HepG2 (cell line): Measurements from ENCODE around the gene CAMK4. TPM values are rescaled to one million over a fixed set of nuclear protein-coding genes. Genes with fewer than 3 reads are reported as not detected.

Experiments
- ATAC-seq: fragments of 200-7000 bp; cut with Tn5 transposase; 3 replicates; pipeline ENCODE4 v1.9.1; 2020; ENCODE audit warnings: mild to moderate bottlenecking, moderate library complexity
- BruUV-seq: library from RNA; stranded (reverse); fragments of 400-500 nt; replicated peaks from 2 replicates; lab custom pipeline; 2021; lab: Mats Ljungman, UMichigan
- CTCF ChIA-PET: fragments of 300-600 bp; formaldehyde crosslinking; extraction: SDS; loops from one replicate; lab custom pipeline; 2021; ENCODE audit warnings: low total read pairs, inconsistent platforms, low intra/inter-chr PET ratio; lab: Yijun Ruan, JAX
- POLR2A ChIA-PET: fragments of 350-600 bp; sonication (Branson Sonifier 250); formaldehyde crosslinking; loops from one replicate; lab custom pipeline; 2020; ENCODE audit warnings: antibody characterized with exemption, inconsistent platforms; lab: Yijun Ruan, JAX
- DNase-seq: peaks from one replicate; pipeline ENCODE4 v3.0.0-alpha.2; 2015; ENCODE audit warnings: low spot score
- FAIRE-seq: peaks from 3 replicates; lab custom pipeline; 2011; peaks lifted over from hg19 to GRCh38; lab: Jason Lieb, UNC
- H2AFZ ChIP-seq: one replicate; pipeline ENCODE4 v1.6.1; 2011; ENCODE audit warnings: low read length, inconsistent platforms
- H3K27ac ChIP-seq: fragments of 300-600 bp; 3 replicates; pipeline ENCODE4 v1.8.0; 2011; ENCODE audit warnings: mixed run types, mild to moderate bottlenecking, mixed read lengths, low read length, inconsistent platforms; ENCODE audit not compliant: insufficient read depth; ENCODE audit errors: extremely low read length
- H3K27me3 ChIP-seq, 2 experiments: fragments of 200-600 bp in 1 of 2; 2 replicates in 1 of 2; 3 replicates in 1 of 2; pipeline versions ENCODE4 v1.6.0 to v1.8.0; 2011; ENCODE audit warnings: low read length in 2 of 2, mild to moderate bottlenecking in 2 of 2, moderate library complexity in 2 of 2, inconsistent platforms in 1 of 2; ENCODE audit not compliant: insufficient read depth in 2 of 2, control insufficient read depth in 1 of 2
- H3K36me3 ChIP-seq, 2 experiments: fragments of 200-600 bp in 1 of 2; replicated peaks in 1 of 2; 2 replicates in 1 of 2; 3 replicates in 1 of 2; pipeline versions ENCODE4 v1.5.1 to v1.8.0; 2011; ENCODE audit warnings: low read length in 2 of 2, inconsistent platforms in 1 of 2; ENCODE audit not compliant: insufficient read depth in 2 of 2, control insufficient read depth in 1 of 2
- H3K4me1 ChIP-seq: 2 replicates; pipeline ENCODE4 v1.5.1; 2012; ENCODE audit warnings: low read length, inconsistent platforms; ENCODE audit not compliant: insufficient read depth
- H3K4me2 ChIP-seq: 2 replicates; pipeline ENCODE4 v1.6.0; 2011; ENCODE audit warnings: low read depth, low read length, inconsistent platforms
- H3K4me3 ChIP-seq, 3 experiments: fragments of 200-600 bp in 1 of 3; sonication (generic), shearing (Covaris generic) in 1 of 3; replicated peaks in 1 of 3; 2 replicates each; pipeline ENCODE4 v1.5.1; 2011 to 2016; ENCODE audit warnings: low read length in 3 of 3, inconsistent platforms in 2 of 3, low read depth in 2 of 3, mild to moderate bottlenecking in 2 of 3, control low read depth in 1 of 3, mixed read lengths in 1 of 3; ENCODE audit not compliant: insufficient read depth in 1 of 3
- H3K79me2 ChIP-seq: one replicate; pipeline ENCODE4 v1.6.1; 2011; ENCODE audit warnings: low read length, inconsistent platforms; ENCODE audit not compliant: insufficient read depth
- H3K9ac ChIP-seq: 2 replicates; pipeline ENCODE4 v1.6.0; 2011; ENCODE audit warnings: mild to moderate bottlenecking, low read depth, low read length, inconsistent platforms; ENCODE audit not compliant: insufficient read depth
- H3K9me3 ChIP-seq: 2 replicates; pipeline ENCODE4 v1.5.1; 2012; ENCODE audit warnings: mild to moderate bottlenecking, low read length
- H4K20me1 ChIP-seq: 2 replicates; pipeline ENCODE4 v1.6.0; 2011; ENCODE audit warnings: inconsistent platforms, mild to moderate bottlenecking, low read length, moderate library complexity; ENCODE audit not compliant: insufficient read depth
- MEIS1 ChIP-seq: sonication (generic); formaldehyde crosslinking; IDR thresholded peaks from 2 replicates; pipeline ENCODE4 v1.9.0; 2021; ENCODE audit warnings: mild to moderate bottlenecking, missing genetic modification reagents, moderate library complexity, borderline replicate concordance
- MTA3 ChIP-seq: sonication (generic); formaldehyde crosslinking; IDR thresholded peaks from 2 replicates; pipeline ENCODE4 v1.4.0; 2020; ENCODE audit warnings: missing genetic modification reagents
- SOX13 ChIP-seq, 3 experiments: fragments of 450-650 bp in 1 of 3; sonication (generic) in 1 of 3; formaldehyde crosslinking in 1 of 3; IDR thresholded peaks in 2 of 3; conservative IDR thresholded peaks in 1 of 3; 2 replicates each; pipeline versions ENCODE4 v1.5.0 to v1.6.1; 2016 to 2020; ENCODE audit warnings: antibody characterized with exemption in 1 of 3, mild to moderate bottlenecking in 1 of 3, missing compliant biosample characterization in 1 of 3, missing genetic modification reagents in 1 of 3, moderate library complexity in 1 of 3
- SRSF9 ChIP-seq: fragments of 200-400 bp; formaldehyde crosslinking; IDR thresholded peaks from 2 replicates; pipeline ENCODE4 v1.6.1; 2018; ENCODE audit warnings: borderline replicate concordance, mild to moderate bottlenecking, low read depth, low read length; ENCODE audit not compliant: insufficient read depth, poor library complexity, severe bottlenecking
- ZNF260 ChIP-seq: sonication (generic); formaldehyde crosslinking; IDR thresholded peaks from 2 replicates; pipeline ENCODE4 v1.4.0; 2020; ENCODE audit warnings: missing genetic modification reagents, low read depth, mild to moderate bottlenecking, borderline replicate concordance
- ZNF75D ChIP-seq: sonication (generic); formaldehyde crosslinking; IDR thresholded peaks from 2 replicates; pipeline ENCODE4 v1.8.1; 2023; ENCODE audit warnings: missing genetic modification reagents, mild to moderate bottlenecking, borderline replicate concordance
- WGBS: methylation state at CpG from one replicate; pipeline ENCODE4 v1.1.6; 2017; ENCODE audit warnings: low lambda C conversion rate; 5-methylcytosine and 5-hydroxymethylcytosine counted together
- in situ Hi-C: cut with HindIII; loops from 2 replicates; pipeline ENCODE4 v1.10.0; 2017; ENCODE audit warnings: low pct_unique_long_range_greater_than_20kb; ENCODE audit not compliant: extremely low pct_ligation_motif_present
- intact Hi-C: fragments of 100-400 bp; cut with micrococcal nuclease; formaldehyde crosslinking; loops from one replicate; pipeline ENCODE4 v1.10.0; 2022; ENCODE audit not compliant: unreplicated experiment
- polyA plus RNA-seq, 8 experiments: library from polyadenylated mRNA; depleted of rRNA in 3 of 8; stranded (reverse) in 7 of 8; unstranded in 1 of 8; fragments of >200 nt; fragmentation: Illumina TruSeq in 4 of 8; extraction: Trizol in 4 of 8; gene quantifications; 2 replicates each; pipeline versions ENCODE4 v1.2.1 to v1.2.3, GENCODE V29; 2011 to 2016; ENCODE audit warnings: low read depth in 4 of 8, missing spikeins in 1 of 8, mixed read lengths in 1 of 8; ENCODE audit not compliant: insufficient read depth in 1 of 8
- total RNA-seq, 5 experiments: library from RNA; depleted of rRNA; stranded (reverse); fragments of >200 nt; fragmentation: Illumina TruSeq; extraction: Trizol; gene quantifications; 2 replicates each; pipeline ENCODE4 v1.2.3, GENCODE V29; 2016; ENCODE audit warnings: low read depth in 1 of 5
- TF ChIP-seq, protein P1 (sequence below): IDR thresholded peaks from 2 replicates; pipeline ENCODE4 v1.6.1; 2016; ENCODE audit warnings: control low read depth
- TF ChIP-seq, protein P2 (sequence below): sonication (generic); formaldehyde crosslinking; IDR thresholded peaks from 2 replicates; pipeline ENCODE4 v1.4.0; 2020; ENCODE audit warnings: mild to moderate bottlenecking, missing genetic modification reagents, borderline replicate concordance
- TF ChIP-seq, protein P3 (sequence below): sonication (generic); formaldehyde crosslinking; IDR thresholded peaks from 2 replicates; pipeline ENCODE4 v1.9.0; 2021; ENCODE audit warnings: missing genetic modification reagents, mild to moderate bottlenecking, borderline replicate concordance
- TF ChIP-seq, protein P4 (sequence below): sonication (generic); formaldehyde crosslinking; IDR thresholded peaks from 2 replicates; pipeline ENCODE4 v1.8.1; 2023; ENCODE audit warnings: mild to moderate bottlenecking, missing genetic modification reagents
- TF ChIP-seq, protein P5 (sequence below): sonication (generic); formaldehyde crosslinking; IDR thresholded peaks from 2 replicates; pipeline ENCODE4 v1.4.0; 2020; ENCODE audit warnings: mild to moderate bottlenecking, missing genetic modification reagents

Gene CAMK4
- total and polyA plus RNA-seq, 2 of the 13 experiments (the other 11 are each of a cell fraction or from before 2014, with no cell fraction given) = not detected

DNA sequence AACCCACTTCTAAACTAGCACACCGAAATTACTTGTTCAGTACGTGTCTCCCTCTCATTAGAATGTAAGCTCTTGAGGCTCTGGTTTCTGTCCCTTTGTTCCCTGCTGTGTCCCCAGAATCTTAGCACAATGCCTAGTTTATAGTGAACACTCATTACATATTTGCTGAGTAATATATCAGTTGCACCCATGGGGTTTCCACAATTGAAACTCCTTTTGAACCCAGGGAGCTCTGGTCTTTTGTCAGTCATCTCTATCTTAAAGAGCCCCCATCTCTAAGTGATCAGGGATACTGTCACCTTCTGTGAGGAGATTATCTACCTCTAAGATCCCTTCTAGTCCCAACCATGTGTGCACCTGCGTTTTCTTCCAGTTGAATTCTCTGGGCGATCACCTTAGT lies 12.8 kb downstream of the CAMK4 start:
- no peak overlapping the region for H2AFZ ChIP-seq
- TF ChIP-seq, protein P1, sequence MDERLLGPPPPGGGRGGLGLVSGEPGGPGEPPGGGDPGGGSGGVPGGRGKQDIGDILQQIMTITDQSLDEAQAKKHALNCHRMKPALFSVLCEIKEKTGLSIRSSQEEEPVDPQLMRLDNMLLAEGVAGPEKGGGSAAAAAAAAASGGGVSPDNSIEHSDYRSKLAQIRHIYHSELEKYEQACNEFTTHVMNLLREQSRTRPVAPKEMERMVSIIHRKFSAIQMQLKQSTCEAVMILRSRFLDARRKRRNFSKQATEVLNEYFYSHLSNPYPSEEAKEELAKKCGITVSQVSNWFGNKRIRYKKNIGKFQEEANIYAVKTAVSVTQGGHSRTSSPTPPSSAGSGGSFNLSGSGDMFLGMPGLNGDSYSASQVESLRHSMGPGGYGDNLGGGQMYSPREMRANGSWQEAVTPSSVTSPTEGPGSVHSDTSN = no peak
- TF ChIP-seq ZNF75D (CRISPR knock-in tag) = no peak
- TF ChIP-seq SOX13 (IDR thresholded peaks at IDR 0.05) = no peak
- no peak for TF ChIP-seq SOX13 (CRISPR knock-in tag; conservative IDR thresholded peaks at IDR 0.05 in 1 of 2, IDR thresholded peaks at IDR 0.05 in 1 of 2)
- no peak for TF ChIP-seq SRSF9
- TF ChIP-seq, protein P2, sequence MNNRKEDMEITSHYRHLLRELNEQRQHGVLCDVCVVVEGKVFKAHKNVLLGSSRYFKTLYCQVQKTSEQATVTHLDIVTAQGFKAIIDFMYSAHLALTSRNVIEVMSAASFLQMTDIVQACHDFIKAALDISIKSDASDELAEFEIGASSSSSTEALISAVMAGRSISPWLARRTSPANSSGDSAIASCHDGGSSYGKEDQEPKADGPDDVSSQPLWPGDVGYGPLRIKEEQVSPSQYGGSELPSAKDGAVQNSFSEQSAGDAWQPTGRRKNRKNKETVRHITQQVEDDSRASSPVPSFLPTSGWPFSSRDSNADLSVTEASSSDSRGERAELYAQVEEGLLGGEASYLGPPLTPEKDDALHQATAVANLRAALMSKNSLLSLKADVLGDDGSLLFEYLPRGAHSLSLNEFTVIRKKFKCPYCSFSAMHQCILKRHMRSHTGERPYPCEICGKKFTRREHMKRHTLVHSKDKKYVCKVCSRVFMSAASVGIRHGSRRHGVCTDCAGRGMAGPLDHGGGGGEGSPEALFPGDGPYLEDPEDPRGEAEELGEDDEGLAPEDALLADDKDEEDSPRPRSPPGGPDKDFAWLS = no peak
- TF ChIP-seq, protein P3, sequence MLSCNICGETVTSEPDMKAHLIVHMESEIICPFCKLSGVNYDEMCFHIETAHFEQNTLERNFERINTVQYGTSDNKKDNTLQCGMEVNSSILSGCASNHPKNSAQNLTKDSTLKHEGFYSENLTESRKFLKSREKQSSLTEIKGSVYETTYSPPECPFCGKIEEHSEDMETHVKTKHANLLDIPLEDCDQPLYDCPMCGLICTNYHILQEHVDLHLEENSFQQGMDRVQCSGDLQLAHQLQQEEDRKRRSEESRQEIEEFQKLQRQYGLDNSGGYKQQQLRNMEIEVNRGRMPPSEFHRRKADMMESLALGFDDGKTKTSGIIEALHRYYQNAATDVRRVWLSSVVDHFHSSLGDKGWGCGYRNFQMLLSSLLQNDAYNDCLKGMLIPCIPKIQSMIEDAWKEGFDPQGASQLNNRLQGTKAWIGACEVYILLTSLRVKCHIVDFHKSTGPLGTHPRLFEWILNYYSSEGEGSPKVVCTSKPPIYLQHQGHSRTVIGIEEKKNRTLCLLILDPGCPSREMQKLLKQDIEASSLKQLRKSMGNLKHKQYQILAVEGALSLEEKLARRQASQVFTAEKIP = no peak
- no peak for TF ChIP-seq ZNF260
- no peak for TF ChIP-seq MTA3 (CRISPR knock-in tag)
- TF ChIP-seq, protein P4, sequence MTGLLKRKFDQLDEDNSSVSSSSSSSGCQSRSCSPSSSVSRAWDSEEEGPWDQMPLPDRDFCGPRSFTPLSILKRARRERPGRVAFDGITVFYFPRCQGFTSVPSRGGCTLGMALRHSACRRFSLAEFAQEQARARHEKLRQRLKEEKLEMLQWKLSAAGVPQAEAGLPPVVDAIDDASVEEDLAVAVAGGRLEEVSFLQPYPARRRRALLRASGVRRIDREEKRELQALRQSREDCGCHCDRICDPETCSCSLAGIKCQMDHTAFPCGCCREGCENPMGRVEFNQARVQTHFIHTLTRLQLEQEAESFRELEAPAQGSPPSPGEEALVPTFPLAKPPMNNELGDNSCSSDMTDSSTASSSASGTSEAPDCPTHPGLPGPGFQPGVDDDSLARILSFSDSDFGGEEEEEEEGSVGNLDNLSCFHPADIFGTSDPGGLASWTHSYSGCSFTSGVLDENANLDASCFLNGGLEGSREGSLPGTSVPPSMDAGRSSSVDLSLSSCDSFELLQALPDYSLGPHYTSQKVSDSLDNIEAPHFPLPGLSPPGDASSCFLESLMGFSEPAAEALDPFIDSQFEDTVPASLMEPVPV (CRISPR knock-in tag) = no peak
- TF ChIP-seq, protein P5, sequence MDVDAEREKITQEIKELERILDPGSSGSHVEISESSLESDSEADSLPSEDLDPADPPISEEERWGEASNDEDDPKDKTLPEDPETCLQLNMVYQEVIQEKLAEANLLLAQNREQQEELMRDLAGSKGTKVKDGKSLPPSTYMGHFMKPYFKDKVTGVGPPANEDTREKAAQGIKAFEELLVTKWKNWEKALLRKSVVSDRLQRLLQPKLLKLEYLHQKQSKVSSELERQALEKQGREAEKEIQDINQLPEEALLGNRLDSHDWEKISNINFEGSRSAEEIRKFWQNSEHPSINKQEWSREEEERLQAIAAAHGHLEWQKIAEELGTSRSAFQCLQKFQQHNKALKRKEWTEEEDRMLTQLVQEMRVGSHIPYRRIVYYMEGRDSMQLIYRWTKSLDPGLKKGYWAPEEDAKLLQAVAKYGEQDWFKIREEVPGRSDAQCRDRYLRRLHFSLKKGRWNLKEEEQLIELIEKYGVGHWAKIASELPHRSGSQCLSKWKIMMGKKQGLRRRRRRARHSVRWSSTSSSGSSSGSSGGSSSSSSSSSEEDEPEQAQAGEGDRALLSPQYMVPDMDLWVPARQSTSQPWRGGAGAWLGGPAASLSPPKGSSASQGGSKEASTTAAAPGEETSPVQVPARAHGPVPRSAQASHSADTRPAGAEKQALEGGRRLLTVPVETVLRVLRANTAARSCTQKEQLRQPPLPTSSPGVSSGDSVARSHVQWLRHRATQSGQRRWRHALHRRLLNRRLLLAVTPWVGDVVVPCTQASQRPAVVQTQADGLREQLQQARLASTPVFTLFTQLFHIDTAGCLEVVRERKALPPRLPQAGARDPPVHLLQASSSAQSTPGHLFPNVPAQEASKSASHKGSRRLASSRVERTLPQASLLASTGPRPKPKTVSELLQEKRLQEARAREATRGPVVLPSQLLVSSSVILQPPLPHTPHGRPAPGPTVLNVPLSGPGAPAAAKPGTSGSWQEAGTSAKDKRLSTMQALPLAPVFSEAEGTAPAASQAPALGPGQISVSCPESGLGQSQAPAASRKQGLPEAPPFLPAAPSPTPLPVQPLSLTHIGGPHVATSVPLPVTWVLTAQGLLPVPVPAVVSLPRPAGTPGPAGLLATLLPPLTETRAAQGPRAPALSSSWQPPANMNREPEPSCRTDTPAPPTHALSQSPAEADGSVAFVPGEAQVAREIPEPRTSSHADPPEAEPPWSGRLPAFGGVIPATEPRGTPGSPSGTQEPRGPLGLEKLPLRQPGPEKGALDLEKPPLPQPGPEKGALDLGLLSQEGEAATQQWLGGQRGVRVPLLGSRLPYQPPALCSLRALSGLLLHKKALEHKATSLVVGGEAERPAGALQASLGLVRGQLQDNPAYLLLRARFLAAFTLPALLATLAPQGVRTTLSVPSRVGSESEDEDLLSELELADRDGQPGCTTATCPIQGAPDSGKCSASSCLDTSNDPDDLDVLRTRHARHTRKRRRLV (CRISPR knock-in tag) = no peak
- no peak for TF ChIP-seq MEIS1 (CRISPR knock-in tag)

More for the DNA sequence above, 12.8 kb downstream of the CAMK4 start:
- ChIA-PET POLR2A (no interaction called here), CTCF (no interaction called here)
- intact Hi-C loops = no loop called here
- Histone ChIP-seq H3K36me3 (no peaks in the 10 kb centered on the region), H3K4me2 (no peak overlapping the region), H3K9me3 (no peaks in the 10 kb centered on the region), H3K4me3 (no peak overlapping the region), H3K4me1 (no peaks in the 10 kb centered on the region), H3K9ac (no peak overlapping the region), H3K27ac (no peak overlapping the region), H4K20me1 (no peaks in the 10 kb centered on the region), H3K79me2 (no peaks in the 10 kb centered on the region), H3K27me3 (peaks cover 0 to 4% of the 10 kb centered on the region in 2 experiments; a peak in 2 of 5 replicates)
- WGBS = 2% methylated on average over 4 of the region's 4 CpGs
- ATAC-seq = no peak
- BruUV-seq = no TSS peak
- no peak for FAIRE-seq
- no peak for DNase-seq
- in situ Hi-C loops = no loop called here
